Astrocyte of the cerebellum (primary cell): ENCODE measurements around the gene ACAP1.

Source experiments
- DNase-seq: peaks from one replicate; pipeline ENCODE4 v3.0.0-alpha.2; 2011; ENCODE audit warnings: low read depth
- H3K4me3 ChIP-seq: 2 replicates; pipeline ENCODE4 v1.5.1; 2011; ENCODE audit warnings: mild to moderate bottlenecking, low read depth, low read length, moderate library complexity
- CTCF ChIP-seq: IDR thresholded peaks from 2 replicates; pipeline ENCODE4 v1.5.1; 2012; ENCODE audit warnings: low read length, low read depth, moderate library complexity, mild to moderate bottlenecking; ENCODE audit errors: missing control alignments
- in situ Hi-C: cut with HindIII; loops from 2 replicates; pipeline ENCODE4 v1.10.0; 2017; ENCODE audit warnings: low sequenced_read_pairs

Gene ACAP1

GRCh38 chr17:7393613-7394451 is 57.5 kb downstream of the ACAP1 start:
- peak overlapping the region; percentile 70 for H3K4me3 ChIP-seq
- in situ Hi-C loops, result no loop called here
- no peak for DNase-seq
- peak; percentile 30 for TF ChIP-seq CTCF

GRCh38 chr17:7394452-7395191 is 58.3 kb downstream of the ACAP1 start, which contains the start of gene PLSCR3:
PLSCR3 (minus strand) TSS chr17:7394525; CDS start chr17:7394110, 415 bp downstream.
- in situ Hi-C loops, result no loop called here
- peak within 1 kb of the TSS; percentile 70 for H3K4me3 ChIP-seq

GRCh38 chr17:7396147-7396546 is 59.8 kb downstream of the ACAP1 start:
- H3K4me3 ChIP-seq, result no peak overlapping the region
- no peak for DNase-seq
- TF ChIP-seq CTCF, result no peak
- in situ Hi-C loops, result no loop called here

More at GRCh38 chr17:7394452-7395191, 58.3 kb downstream of the ACAP1 start, which contains the start of gene PLSCR3:
- TF ChIP-seq CTCF, result peak; percentile 57
- peak; percentile 48 for DNase-seq

GRCh38 chr17:7398612-7399011 is 62.3 kb downstream of the ACAP1 start:
- DNase-seq, result no peak
- no peak overlapping the region for H3K4me3 ChIP-seq
- no peak for TF ChIP-seq CTCF
- in situ Hi-C loops, result no loop called here
